Measurements from ENCODE around the gene KIDINS220. TPM values are rescaled to one million over a fixed set of nuclear protein-coding genes. Genes with fewer than 3 reads are reported as not detected.

The KIDINS220 gene
- total and polyA plus RNA-seq, 2 of the 13 experiments (the other 11 are each of a cell fraction or from before 2014, with no cell fraction given): 25.2 to 32.3 TPM

DNA sequence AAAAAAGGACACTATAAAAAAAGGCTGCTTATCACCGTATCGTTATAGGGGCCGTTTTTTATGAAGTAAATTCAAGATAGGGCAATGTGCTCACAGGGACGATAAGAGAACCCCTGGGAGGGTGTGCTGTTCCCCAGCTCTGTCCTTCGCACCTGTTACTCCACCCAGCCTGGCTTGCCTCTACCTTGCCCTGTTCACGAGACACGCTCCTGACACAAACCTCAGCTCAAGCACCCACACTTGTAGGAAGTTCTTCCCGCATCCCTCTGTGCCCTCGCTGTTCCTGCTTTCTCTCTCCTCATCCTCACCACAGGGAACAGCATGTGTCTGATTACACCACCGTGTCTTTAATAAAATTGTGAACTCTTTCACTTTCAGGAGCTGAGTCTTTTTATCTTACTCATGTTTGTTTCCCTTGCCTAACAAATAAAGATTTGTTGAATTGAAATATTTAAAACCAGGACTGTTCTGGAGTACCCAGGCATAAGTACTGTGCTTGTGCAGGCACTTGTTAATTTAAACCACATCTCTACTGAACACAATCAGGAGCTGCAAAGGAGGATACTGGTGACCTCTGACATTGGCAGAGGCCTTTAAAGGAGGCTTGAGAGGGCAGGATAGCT, 26.0 kb upstream of the KIDINS220 start:
- H3K9ac ChIP-seq (ENCODE audit: insufficient read depth, low read depth, low read length): no peak overlapping the region
- H3K79me2 ChIP-seq (ENCODE audit: insufficient read depth, low read length): no peaks in the 10 kb centered on the region
- CTCF ChIA-PET (ENCODE audit: low intra/inter-chr PET ratio, low total read pairs): no interaction called here
- H3K27me3 ChIP-seq (ENCODE audit: control insufficient read depth in 1 of 2, insufficient read depth in 2 of 2, low read length in 2 of 2): peaks cover 2 to 19% of the 10 kb centered on the region in 2 experiments; a peak in 4 of 5 replicates
- H3K36me3 ChIP-seq (replicated peaks in 1 of 2; ENCODE audit: control insufficient read depth in 1 of 2, insufficient read depth in 2 of 2, low read length in 2 of 2): no peaks in the 10 kb centered on the region
- in situ Hi-C loops (cut with HindIII; ENCODE audit: extremely low pct_ligation_motif_present, low pct_unique_long_range_greater_than_20kb): no loop called here
- no TSS peak for BruUV-seq (replicated peaks)
- intact Hi-C loops (cut with micrococcal nuclease; ENCODE audit: unreplicated experiment): no loop called here
- H3K4me2 ChIP-seq (ENCODE audit: low read depth, low read length): no peak overlapping the region
- FAIRE-seq (no peak), DNase-seq (ENCODE audit: low spot score) (no peak), ATAC-seq (no peak)
- TF ChIP-seq, protein P1, sequence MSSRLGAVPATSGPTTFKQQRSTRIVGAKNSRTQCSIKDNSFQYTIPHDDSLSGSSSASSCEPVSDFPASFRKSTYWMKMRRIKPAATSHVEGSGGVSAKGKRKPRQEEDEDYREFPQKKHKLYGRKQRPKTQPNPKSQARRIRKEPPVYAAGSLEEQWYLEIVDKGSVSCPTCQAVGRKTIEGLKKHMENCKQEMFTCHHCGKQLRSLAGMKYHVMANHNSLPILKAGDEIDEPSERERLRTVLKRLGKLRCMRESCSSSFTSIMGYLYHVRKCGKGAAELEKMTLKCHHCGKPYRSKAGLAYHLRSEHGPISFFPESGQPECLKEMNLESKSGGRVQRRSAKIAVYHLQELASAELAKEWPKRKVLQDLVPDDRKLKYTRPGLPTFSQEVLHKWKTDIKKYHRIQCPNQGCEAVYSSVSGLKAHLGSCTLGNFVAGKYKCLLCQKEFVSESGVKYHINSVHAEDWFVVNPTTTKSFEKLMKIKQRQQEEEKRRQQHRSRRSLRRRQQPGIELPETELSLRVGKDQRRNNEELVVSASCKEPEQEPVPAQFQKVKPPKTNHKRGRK (CRISPR knock-in tag; IDR thresholded peaks at IDR 0.05): no peak
- TF ChIP-seq ZSCAN22 (CRISPR knock-in tag; IDR thresholded peaks at IDR 0.05) (no peak), ZNF225 (CRISPR knock-in tag; IDR thresholded peaks at IDR 0.05) (no peak), TRIM24 (CRISPR knock-in tag; IDR thresholded peaks at IDR 0.05) (no peak), HNRNPK (IDR thresholded peaks at IDR 0.05; ENCODE audit: low read depth, low read length, poor library complexity, severe bottlenecking) (no peak), NR2F1 (CRISPR knock-in tag; IDR thresholded peaks at IDR 0.05) (no peak), SMAD1 (CRISPR knock-in tag; IDR thresholded peaks at IDR 0.05; ENCODE audit: borderline replicate concordance, low read depth) (no peak), RBFOX2 (IDR thresholded peaks at IDR 0.05; ENCODE audit: low read depth, low read length) (no peak), MIER3 (CRISPR knock-in tag; IDR thresholded peaks at IDR 0.05; ENCODE audit: borderline replicate concordance) (no peak), SYNCRIP (IDR thresholded peaks at IDR 0.05; ENCODE audit: insufficient read depth, low read depth, low read length) (no peak), ZNF446 (CRISPR knock-in tag; IDR thresholded peaks at IDR 0.05) (no peak)
- POLR2A ChIA-PET: no interaction called here
- 49% methylated on average over 10 of the region's 10 CpGs for WGBS (ENCODE audit: low lambda C conversion rate)
- no peaks in the 10 kb centered on the region for H4K20me1 ChIP-seq (ENCODE audit: insufficient read depth, low read length)
- no peaks in the 10 kb centered on the region for H3K4me1 ChIP-seq (ENCODE audit: insufficient read depth, low read length)
- no peak overlapping the region for H2AFZ ChIP-seq (ENCODE audit: low read length)
- H3K27ac ChIP-seq (ENCODE audit: extremely low read length, insufficient read depth, low read length): no peak overlapping the region
- no peaks in the 10 kb centered on the region for H3K9me3 ChIP-seq (ENCODE audit: low read length)
- no peak overlapping the region for H3K4me3 ChIP-seq (replicated peaks in 1 of 3; ENCODE audit: insufficient read depth in 1 of 3, low read depth in 2 of 3, low read length in 3 of 3)

Measured in HepG2 (cell line).